Activated CD4-positive, CD25-positive, alpha-beta regulatory T cell treated with anti-CD3 and anti-CD28 coated beads, Interleukin-2, amount 50 U/mL, for 16 hours (primary cell): ENCODE results near the gene BRCA1.
"Not testable (repeated sequence)": the region's sequence is repeated elsewhere in the genome, so short reads cannot be mapped to it uniquely, and the experiment has no call there.

Experiments
- DNase-seq: peaks from one replicate; pipeline ENCODE4 v3.0.0-alpha.2; 2020; ENCODE audit warnings: low read depth, low spot score

The BRCA1 gene

DNA sequence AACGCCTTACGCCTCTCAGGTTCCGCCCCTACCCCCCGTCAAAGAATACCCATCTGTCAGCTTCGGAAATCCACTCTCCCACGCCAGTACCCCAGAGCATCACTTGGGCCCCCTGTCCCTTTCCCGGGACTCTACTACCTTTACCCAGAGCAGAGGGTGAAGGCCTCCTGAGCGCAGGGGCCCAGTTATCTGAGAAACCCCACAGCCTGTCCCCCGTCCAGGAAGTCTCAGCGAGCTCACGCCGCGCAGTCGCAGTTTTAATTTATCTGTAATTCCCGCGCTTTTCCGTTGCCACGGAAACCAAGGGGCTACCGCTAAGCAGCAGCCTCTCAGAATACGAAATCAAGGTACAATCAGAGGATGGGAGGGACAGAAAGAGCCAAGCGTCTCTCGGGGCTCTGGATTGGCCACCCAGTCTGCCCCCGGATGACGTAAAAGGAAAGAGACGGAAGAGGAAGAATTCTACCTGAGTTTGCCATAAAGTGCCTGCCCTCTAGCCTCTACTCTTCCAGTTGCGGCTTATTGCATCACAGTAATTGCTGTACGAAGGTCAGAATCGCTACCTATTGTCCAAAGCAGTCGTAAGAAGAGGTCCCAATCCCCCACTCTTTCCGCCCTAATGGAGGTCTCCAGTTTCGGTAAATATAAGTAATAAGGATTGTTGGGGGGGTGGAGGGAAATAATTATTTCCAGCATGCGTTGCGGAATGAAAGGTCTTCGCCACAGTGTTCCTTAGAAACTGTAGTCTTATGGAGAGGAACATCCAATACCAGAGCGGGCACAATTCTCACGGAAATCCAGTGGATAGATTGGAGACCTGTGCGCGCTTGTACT, at the start of gene BRCA1:
Gene BRCA1, minus strand, starts transcription at position 232 of the 834 bp plus-strand sequence. CDS start 1,268 bp downstream, outside the sequence.
- DNase-seq, result peak; percentile 92

- DNase-seq, result no peak
Measured at GRCh38 chr17:43171586-43172487, 46.7 kb upstream of the BRCA1 start.

DNA sequence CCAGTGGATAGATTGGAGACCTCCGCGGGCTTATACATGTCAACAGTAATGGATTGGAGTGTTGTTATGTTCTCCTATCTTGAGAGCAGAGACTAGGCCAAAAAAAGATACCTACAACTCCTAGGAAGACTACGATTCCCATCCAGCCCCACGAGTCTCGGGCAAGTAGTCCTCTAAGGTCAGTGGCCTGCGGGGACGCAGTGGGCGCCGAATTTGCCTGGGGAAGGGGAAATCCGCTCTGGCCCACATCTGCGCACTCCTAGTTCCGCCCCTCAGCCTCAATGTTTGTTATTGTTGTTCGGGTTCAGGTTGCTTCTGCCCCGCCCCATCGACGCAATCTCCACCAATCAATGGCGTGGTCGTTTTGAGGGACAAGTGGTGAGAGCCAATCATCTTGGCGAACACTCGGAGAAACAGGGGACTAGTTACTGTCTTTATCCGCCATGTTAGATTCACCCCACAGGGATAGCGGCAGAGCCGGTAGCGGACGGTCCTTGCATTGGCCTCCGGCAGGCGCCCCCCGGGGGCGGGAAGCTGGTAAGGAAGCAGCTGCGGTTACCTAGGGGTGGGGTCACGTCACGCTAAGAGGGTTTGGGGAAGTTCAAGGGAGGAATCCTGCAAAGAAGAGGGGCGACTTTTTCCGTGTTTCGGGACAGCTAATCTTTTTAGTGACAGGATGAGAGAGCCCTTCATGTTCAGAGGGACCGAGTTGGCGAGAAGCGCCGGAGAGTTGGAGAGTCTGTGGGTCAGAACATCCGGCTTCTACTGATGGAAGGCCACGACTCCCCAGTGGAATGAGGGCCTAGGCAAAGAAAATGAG, 45.8 kb upstream of the BRCA1 start, which contains the start of gene NBR1:
Gene NBR1, plus strand, starts transcription at position 449 of the 820 bp plus-strand sequence. CDS start 4,586 bp downstream, outside the sequence.
- DNase-seq, result peak; percentile 94

GRCh38 chr17:43170140-43170765, 45.1 kb upstream of the BRCA1 start:
- peak; percentile 80 for DNase-seq

GRCh38 chr17:43169561-43170139, 44.5 kb upstream of the BRCA1 start:
- no peak for DNase-seq

DNA sequence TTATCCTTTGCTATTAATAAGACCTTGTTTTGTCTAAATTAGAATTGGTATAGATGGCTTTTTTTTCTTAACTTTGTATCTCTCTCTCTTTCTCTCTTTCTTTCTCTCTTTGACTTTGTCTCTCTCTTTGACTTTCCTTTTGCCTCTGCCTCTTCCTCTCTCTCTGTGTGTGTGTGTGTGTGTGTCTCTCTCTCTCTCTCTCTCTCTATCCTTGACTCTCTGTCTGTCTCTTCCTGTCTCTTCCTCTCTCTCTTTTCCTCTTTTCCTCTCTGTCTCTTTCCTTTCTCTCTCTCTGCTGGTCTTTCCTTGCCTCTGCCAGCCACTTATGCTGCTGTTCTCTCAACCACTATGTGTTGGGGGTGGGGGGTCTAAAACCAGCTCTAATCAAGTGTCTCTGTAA, 40.8 kb upstream of the BRCA1 start:
- DNase-seq, result not testable (repeated sequence)

GRCh38 chr17:43159957-43160356, 34.8 kb upstream of the BRCA1 start:
- not testable (repeated sequence) for DNase-seq

DNA sequence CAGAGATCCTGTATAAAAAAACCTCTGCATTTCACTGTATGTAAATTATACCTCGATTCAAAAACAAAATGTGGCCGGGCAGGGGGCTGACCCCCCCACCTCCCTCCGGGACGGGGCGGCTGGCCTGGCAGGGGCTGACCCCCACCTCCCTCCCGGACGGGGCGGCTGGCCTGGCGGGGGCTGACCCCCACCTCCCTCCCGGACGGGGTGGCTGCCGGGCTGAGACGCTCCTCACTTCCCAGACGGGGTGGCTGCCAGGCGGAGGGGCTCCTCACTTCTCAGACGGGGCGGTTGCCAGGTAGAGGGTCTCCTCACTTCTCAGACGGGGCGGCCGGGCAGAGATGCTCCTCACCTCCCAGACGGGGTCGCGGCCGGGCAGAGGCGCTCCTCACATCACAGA, 34.1 kb upstream of the BRCA1 start:
- not testable (repeated sequence) for DNase-seq

- no peak for DNase-seq
Measured at GRCh38 chr17:43155666-43156065, 30.5 kb upstream of the BRCA1 start.

GRCh38 chr17:43153197-43153835, 28.2 kb upstream of the BRCA1 start:
- not testable (repeated sequence) for DNase-seq

GRCh38 chr17:43151880-43152456, 26.8 kb upstream of the BRCA1 start:
- DNase-seq, result no peak

DNA sequence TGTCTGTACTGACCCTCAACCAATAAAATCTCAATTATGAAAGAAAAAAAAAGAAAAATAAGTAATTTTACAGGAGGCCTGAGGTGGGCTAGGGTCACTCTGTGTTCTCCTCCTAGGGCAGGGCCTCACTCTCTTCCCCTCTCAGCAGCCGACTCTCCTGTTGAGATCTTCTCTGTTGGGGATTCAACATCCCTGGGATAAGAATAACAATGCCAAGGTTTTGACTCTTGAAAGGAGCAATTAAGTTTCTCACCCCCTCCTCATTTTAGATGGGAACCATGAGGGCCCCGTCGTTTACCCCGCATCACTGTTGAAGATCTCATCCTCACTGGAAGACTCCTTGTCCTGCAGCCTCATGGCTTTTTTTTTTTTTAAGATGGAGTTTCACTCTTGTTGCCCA, 21.5 kb upstream of the BRCA1 start:
- DNase-seq, result no peak

GRCh38 chr17:43143201-43143600, 18.0 kb upstream of the BRCA1 start:
- no peak for DNase-seq

GRCh38 chr17:43142153-43142552, 17.0 kb upstream of the BRCA1 start:
- DNase-seq, result no peak

DNA sequence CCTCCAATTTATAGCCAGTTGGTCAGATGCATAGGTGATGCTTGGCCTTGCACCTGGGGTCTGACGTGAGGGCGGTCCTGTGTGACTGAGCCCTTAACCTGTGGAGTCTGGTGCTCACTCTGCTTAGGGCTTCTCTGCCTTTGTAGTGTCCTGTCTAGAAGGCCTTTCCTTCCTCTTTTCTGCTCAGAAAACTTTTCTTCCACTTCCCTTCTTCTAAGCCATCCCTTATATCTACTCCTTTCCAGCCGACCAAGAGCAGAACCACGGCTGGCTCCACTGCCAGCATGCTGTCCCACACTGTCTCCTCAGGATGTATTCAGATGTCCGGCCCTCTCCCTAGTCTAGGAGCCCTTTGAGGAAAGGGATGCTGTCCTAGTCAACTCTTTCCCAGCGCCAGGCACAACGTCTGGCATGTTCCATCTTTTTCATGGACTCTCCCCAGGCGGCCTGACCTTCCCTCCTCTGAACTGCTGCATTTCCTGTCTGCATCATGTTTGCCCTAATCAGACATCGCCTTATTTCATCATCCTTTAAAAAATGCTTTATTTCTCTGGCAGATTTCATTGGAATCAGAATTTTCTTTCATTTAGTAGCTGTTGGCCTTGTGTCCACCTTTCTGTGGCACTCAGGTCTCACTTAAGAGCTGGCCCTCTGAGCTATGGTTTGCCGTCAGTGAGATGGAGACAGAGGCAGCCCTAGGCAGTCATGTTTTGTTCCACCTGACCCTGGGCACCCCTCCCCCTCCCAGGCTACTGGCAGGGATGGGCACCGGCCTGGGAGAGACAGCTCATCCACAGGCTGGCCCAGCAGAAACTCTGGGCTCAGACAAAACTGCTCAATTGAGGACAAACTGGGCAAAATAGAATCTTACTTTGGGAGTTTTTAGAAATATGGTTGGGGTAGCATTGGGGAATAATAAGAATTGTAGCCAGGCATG, 15.5 kb upstream of the BRCA1 start:
- no peak for DNase-seq

DNA sequence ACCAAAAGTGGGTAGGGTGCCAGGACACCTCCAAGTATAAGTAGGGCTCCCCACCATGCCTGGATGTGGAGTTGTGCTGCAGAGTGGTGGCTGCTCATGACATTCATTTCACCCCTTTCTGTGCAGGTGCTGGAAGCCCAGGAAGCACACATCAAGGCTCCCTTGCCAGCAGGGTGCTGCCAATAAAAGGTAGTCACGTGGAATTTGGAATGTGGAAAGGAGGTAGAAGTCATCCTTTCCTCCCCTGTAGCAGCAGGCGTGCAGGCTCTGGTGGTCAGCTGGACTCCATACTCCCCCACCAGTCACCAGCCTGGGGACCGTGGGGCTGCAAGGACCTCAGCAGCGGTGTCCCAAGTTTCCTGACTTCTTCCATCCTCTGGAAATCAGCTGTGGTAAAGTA, 13.4 kb upstream of the BRCA1 start:
- DNase-seq, result not testable (repeated sequence)

DNA sequence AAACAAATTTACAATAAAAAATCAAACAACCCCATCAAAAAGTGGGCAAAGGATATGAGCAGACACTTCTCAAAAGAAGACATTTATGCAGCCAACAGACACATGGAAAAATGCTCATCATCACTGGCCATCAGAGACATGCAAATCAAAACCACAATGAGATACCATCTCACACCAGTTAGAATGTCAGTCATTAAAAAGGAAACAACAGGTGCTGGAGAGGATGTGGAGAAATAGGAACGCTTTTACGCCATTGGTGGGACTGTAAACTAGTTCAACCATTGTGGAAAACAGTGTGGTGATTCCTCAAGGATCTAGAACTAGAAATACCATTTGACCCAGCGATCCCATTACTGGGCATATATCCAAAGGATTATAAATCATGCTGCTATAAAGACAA, 11.4 kb upstream of the BRCA1 start:
- DNase-seq, result not testable (repeated sequence)

GRCh38 chr17:43135454-43135819, 10.3 kb upstream of the BRCA1 start:
- no peak for DNase-seq
